GM12892 (cell line): ENCODE measurements around the gene TBC1D22A.

Source experiments
- DNase-seq: peaks from one replicate; pipeline ENCODE4 v3.0.0; 2011; ENCODE audit not compliant: insufficient read length
- FAIRE-seq: peaks from 2 replicates; lab custom pipeline; 2011; peaks lifted over from hg19 to GRCh38; lab: Jason Lieb, UNC
- POLR2A ChIP-seq: IDR thresholded peaks from 2 replicates; pipeline ENCODE4 v1.6.1; 2011; ENCODE audit warnings: low read depth, low read length, control low read depth
- POLR2AphosphoS5 ChIP-seq: IDR thresholded peaks from 2 replicates; pipeline ENCODE4 v1.6.1; 2011; ENCODE audit warnings: low read depth, low read length, control low read depth
- TAF1 ChIP-seq: IDR thresholded peaks from 2 replicates; pipeline ENCODE4 v1.6.1; 2011; ENCODE audit warnings: low read depth, mild to moderate bottlenecking, control low read depth, low read length, borderline replicate concordance

The TBC1D22A gene

DNA sequence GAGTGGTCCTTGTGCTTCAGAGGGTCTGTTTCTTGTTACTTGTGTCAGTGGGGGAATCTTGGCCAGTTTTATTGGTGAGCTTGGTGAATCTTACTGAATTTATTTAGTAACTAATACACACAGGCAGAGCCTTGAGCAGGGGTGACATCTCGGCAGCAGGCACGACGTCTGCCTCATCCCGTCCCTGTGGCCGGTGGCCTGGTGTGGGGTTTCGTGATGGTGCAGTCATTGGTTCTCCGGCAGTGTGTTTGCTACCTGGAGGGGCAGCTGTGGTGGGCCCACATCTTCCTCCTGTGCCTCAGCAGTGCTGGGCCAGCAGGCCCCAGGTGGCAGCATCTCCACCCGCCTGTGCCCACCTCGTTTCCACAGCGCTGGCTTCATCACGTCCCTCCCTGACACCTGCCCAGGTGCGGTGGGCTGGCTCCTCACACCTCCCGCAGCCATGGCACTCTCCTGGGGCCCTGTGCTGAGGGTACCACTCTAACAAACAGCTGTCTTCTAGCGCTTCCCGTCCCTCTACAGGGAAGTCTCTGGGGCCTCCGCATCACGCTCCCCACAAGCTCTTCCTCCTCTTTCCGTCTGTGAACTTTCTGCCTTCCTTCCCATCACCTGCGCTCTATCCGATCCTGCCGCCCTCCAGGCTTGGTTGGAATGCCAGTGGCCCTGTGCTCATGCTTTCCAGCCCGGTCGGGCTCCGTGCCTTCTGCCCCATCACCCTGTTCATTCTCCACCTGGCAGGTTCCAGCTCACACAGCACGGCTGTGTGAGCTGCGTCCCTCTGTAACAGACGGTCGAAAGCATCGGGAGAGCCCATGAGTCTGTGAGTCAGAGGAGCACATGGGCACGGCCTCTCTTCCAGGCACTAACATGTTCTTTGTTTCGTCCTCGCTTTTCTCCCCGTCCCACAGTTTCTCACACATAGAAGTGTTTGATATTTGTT is 203.4 kb downstream of the TBC1D22A start:
- TF ChIP-seq POLR2A (no peak), TAF1 (no peak), POLR2AphosphoS5 (no peak)
- FAIRE-seq: no peak
- no peak for DNase-seq

GRCh38 chr22:46966495-46966845 is 204.0 kb downstream of the TBC1D22A start:
- TF ChIP-seq POLR2AphosphoS5 (no peak), POLR2A (no peak), TAF1 (no peak)
- no peak for DNase-seq
- no peak for FAIRE-seq

DNA sequence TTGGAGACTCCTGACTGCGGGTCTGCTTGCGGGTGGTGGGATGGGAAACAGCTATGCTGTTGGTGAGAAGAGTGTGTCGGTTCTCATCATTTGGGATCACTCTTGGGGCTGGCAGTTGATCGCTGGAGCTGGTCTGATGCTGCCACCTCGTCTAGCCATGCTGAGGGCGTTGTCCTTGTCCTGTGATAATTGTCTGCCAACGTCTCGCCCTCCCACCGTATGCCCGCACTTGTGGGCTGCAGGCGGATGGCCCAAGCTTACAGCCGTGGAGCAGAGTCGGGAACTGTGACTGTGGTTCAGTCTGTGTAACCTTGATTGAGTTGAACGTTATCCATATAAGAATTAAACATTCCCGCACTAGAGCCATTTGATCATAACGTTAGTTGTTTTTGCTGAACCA is 204.4 kb downstream of the TBC1D22A start:
- FAIRE-seq: no peak
- TF ChIP-seq POLR2A (no peak), TAF1 (no peak), POLR2AphosphoS5 (no peak)
- DNase-seq: no peak

DNA sequence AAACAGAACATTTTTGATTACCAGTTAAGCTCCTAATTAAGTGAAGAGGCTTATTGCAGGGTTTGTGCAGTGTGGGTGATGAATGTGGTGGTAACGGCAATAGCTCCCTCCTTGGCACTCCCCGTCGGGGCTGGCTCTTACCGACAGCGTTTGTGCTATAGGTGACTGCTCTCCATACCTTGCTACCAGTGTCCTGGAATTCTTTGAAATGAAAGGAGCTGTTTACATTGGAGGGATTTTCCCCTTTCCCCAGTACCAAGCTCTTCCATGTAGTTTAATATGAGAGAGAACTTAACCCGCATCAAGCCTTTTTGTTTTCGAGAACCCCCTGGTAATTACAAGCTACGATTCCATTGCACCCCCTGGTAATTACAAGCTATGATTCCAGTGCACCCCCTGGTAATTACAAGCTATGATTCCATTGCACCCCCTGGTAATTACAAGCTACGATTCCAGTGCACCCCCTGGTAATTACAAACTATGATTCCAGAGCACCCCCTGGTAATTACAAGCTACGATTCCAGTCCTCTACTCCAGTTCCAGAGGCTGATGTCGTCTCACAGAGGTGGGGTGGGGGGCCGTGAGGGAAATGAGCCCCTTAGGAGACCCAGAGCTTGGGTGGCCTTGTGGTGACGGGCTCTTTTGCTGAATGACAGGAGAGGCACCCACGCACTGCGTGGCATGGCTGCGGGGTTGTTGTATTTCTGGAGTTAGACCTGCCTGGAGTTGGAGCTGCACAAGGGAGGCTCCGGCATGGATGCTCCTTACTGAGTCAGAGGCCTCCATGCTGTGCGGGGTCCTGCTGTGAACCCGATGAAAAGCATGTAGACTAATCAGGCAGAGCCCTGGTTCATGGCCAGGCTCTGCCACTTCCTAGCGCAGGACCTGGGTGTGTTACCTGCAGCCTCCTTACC is 205.3 kb downstream of the TBC1D22A start:
- no peak for TF ChIP-seq TAF1
- no peak for TF ChIP-seq POLR2A
- TF ChIP-seq POLR2AphosphoS5: no peak
- FAIRE-seq: no peak

DNA sequence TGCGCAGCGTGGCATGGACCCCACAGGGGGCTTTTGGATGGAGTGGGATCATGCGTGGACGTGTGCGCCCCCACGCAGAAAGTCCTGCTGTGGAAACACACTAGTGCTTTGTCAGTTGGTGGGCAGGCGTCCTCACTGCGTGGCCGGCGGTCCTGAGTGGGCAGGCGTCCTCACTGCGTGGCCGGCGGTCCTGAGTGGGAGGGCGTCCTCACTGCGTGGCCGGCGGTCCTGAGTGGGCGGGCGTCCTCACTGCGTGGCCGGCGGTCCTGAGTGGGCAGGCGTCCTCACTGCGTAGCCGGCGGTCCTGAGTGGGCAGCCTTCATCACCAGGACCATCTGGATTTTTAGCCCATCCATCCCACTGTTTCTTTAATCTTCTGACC is 205.9 kb downstream of the TBC1D22A start:
- TF ChIP-seq POLR2A (no peak), TAF1 (no peak), POLR2AphosphoS5 (no peak)
- DNase-seq (no peak), FAIRE-seq (no peak)

More for the DNA sequence above, 205.3 kb downstream of the TBC1D22A start:
- no peak for DNase-seq

GRCh38 chr22:46968848-46969247 is 206.4 kb downstream of the TBC1D22A start:
- no peak for DNase-seq
- no peak for FAIRE-seq
- TF ChIP-seq POLR2AphosphoS5 (no peak), POLR2A (no peak), TAF1 (no peak)

GRCh38 chr22:46969491-46969890 is 207.0 kb downstream of the TBC1D22A start:
- TF ChIP-seq POLR2A (no peak), POLR2AphosphoS5 (peak; percentile 41; the same call in 1 of the 2 replicates)
- DNase-seq (peak; percentile 61), FAIRE-seq (peak; percentile 88)

GRCh38 chr22:46969961-46970360 is 207.5 kb downstream of the TBC1D22A start:
- no peak for TF ChIP-seq POLR2AphosphoS5
- no peak for TF ChIP-seq POLR2A
- no peak for TF ChIP-seq TAF1
- DNase-seq (no peak), FAIRE-seq (no peak)

GRCh38 chr22:46970411-46971098 is 208.1 kb downstream of the TBC1D22A start:
- FAIRE-seq (no peak), DNase-seq (no peak)
- no peak for TF ChIP-seq POLR2A

GRCh38 chr22:46971099-46971763 is 208.8 kb downstream of the TBC1D22A start:
- no peak for FAIRE-seq
- no peak for DNase-seq
- TF ChIP-seq TAF1: no peak
- no peak for TF ChIP-seq POLR2AphosphoS5
- no peak for TF ChIP-seq POLR2A

DNA sequence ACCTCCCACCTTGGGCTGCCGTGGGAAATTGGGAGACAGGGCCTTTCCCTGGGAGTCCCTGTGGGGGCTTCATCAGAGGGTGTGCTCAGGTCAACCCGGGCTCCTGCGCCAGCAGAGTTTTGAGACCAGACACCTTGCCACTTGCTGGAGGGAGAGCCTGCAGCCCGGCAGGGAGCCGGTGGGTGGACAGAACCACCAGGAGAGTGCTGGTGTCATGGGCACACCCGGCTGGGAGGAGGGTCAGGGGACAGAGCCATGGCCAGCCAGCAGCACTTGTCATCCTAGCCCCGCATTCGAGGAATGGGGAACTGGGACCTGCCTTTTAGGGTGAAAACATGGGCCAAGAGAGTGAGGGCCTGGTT is 209.3 kb downstream of the TBC1D22A start:
- FAIRE-seq: no peak
- no peak for DNase-seq
- no peak for TF ChIP-seq POLR2A
- TF ChIP-seq POLR2AphosphoS5: no peak
- no peak for TF ChIP-seq TAF1

- no peak for TF ChIP-seq TAF1
- TF ChIP-seq POLR2A: no peak
- TF ChIP-seq POLR2AphosphoS5: no peak
- FAIRE-seq (no peak), DNase-seq (no peak)
These were observed 209.8 kb downstream of the TBC1D22A start for GRCh38 chr22:46972256-46972655.
